Activated CD8-positive, alpha-beta memory T cell treated with anti-CD3 and anti-CD28 coated beads, Interleukin-2, amount 50 U/mL, for 24 hours (primary cell): ENCODE results near the gene TRIO.

ENCODE experiments used
- DNase-seq: peaks from one replicate; pipeline ENCODE4 v3.0.0-alpha.2; 2020; ENCODE audit errors: extremely low read depth

TRIO gene

GRCh38 chr5:14168144-14168792 lies 25.1 kb downstream of the TRIO start:
- no peak for DNase-seq

- no peak for DNase-seq
Observed at GRCh38 chr5:14168793-14169262, 25.7 kb downstream of the TRIO start.

DNA sequence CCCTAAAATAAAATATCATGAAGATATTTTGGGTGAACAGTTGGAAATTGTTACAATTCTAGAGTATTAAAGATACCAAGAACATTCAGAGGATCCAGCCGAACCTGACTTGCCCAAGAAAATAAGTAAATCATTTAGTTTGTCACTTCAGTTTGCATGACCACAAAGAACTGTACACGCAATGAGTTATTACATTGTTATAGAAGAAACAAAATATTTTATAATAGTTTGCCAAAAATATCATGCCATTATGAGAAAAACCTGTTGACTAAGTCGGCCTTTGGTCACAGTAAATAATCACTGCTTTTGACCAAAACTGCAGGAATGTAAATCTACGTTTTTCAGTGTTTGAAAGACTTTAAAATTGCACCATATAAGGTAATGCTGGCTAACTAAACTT lies 27.9 kb downstream of the TRIO start:
- no peak for DNase-seq

- DNase-seq, result no peak
Observed at GRCh38 chr5:14171621-14172020, 28.5 kb downstream of the TRIO start.

- no peak for DNase-seq
Observed at GRCh38 chr5:14172149-14172795, 29.1 kb downstream of the TRIO start.

GRCh38 chr5:14173377-14174229 lies 30.5 kb downstream of the TRIO start:
- DNase-seq, result no peak

- no peak for DNase-seq
Observed at GRCh38 chr5:14174230-14174636, 31.1 kb downstream of the TRIO start.

- no peak for DNase-seq
Observed at GRCh38 chr5:14175381-14175780, 32.2 kb downstream of the TRIO start.

- no peak for DNase-seq
Observed at GRCh38 chr5:14176888-14177287, 33.7 kb downstream of the TRIO start.

- no peak for DNase-seq
Observed at GRCh38 chr5:14177634-14178033, 34.5 kb downstream of the TRIO start.

DNA sequence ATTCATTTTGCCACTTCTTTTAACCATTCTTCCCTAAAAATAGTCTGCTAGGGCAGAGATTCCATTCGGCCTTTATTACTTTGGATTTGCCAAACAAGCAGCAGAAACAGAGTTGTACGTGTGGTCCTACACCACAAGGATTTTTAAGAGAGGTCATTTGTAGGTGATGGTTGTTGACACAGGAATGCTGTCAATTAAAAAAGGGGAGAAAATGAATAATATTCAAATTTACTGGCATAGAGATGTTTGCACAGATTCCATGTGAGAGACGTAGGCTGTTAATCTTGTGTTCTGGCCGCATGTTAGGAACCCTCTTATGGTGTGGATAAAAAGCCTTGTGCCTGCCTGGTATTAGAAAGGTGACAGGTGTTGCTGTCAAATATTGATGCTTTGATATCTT lies 34.9 kb downstream of the TRIO start:
- DNase-seq, result no peak

DNA sequence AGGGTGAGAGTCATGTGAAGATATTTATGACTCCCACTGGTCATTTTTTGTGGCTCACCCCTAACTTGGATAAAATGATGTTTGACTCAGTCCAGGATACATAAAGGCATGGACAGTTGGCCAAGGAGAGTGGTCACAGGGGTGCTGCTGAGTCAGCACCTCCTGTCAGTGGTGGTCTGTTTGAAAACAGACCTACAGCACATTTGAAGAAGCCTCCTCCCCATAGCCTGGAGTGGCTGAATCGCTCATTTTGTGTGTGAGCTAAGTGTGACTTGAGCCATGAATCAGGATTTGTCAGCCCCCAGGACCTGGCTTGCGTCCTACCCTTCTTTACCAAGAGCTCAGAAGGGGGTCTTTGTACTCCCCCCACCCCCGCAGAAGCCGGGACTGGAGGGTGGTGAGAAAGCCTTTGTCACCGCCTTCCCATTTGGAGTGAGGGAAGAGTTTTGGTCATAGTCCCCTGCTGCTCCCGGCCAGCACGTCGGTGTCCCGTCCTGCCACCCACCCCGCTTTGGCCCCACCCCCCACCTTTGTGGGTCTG lies 35.6 kb downstream of the TRIO start:
- no peak for DNase-seq

- no peak for DNase-seq
Observed at GRCh38 chr5:14179446-14179845, 36.3 kb downstream of the TRIO start.

GRCh38 chr5:14180437-14180836 lies 37.3 kb downstream of the TRIO start:
- DNase-seq, result no peak

DNA sequence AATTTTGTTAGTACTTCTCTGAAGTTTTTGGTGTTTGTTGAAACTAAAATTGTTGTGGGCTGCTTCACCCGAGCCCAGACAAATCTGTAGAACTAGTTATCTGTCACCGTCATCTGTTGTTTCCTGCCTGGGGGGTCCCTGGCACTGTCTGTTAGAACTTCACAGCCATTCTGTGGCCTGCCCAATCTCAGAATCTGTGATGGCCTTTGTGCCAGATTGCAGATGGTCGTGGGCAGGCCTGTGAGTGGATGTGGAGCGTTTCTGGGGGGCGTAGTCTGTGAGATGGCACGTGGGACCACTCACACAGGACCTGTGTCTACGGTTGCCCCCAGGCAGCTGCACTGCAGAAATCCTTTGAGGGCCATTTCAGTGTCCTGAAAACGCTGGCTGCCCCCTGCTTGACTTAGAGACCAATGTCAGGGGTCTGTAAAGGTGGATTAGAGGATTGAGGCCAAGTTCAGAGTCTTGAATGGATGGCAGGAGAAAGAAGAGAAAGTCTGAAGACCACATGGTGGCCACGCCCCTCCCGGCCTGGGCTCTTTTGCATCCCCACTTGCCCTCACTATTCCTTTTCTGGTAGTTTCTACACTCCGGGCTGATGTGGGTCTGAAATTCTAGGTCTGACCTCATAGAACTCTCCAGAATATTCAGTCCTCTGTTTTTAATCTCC lies 38.3 kb downstream of the TRIO start:
- no peak for DNase-seq

DNA sequence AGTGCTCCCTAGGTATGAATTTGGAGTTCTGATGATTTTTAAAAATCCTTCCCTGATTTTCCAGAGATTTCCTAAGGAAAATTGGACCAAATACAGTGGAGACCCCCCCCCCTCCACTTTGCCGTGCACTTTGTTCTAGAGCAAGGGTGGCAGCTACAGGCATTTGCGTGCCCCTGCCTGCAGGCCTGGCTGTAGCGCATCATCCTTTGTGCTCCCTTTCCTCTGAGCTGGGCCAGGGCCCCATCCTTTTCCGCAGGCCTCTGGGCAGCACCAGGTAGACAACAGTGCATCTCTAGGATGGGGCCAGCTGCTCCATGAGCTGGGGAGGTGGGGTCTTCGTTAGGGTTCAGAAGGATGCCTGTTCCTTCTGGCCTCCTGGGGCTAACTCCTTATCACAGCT lies 39.6 kb downstream of the TRIO start:
- DNase-seq, result no peak

DNA sequence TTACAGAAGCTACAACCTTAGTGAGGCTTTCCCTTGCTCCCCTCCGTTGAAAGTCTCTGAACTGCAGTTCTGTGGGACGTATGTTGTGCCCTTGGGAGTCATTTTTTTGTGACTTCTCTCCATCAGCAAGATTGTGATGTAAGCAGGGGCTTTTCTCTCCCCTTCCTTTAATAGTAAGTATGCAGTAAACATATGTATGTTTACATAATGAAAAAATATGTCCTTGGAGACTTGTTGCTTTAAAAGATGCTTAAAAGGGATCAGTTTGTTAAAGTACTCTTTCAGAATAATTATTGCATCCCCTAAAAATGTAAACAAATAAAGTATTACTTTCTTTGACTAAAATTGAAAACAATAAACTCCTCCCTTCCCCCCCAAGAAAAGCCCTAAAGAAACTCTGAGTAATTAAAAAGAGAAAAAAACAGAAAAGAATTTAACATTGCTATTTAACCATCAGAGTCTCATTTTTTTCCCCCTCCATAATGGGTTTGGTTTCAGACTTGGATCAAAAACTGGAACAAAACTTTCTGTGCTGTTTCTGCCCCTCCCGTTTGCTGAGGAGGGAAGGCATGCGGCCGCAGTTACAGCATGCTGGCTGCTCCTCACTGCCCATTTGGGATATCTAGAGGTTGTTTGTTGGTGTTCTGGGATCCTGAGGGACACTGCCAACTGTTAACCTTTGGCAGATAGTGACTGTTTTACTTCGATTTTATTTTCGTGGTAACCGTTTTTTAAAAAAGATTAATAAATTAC lies 40.2 kb downstream of the TRIO start:
- no peak for DNase-seq

DNA sequence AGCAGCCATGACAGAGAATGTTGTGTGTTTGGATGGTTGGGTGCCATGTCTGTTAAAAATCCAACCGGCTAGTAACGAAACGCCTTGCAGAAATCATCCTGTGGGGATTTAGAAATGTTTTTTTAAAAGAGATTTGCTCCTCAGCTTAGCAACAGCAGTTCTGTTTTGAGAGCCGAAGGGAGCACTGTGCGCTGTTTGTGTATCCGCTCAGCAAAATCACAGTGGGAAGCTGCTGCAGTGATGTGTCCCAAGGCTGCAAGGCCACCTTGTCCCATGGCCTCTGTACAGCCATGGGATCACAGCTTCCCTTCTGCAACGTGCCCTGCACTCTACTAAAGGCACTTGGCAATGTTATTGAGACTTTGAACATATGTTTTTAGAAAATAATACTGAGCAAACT lies 40.9 kb downstream of the TRIO start:
- DNase-seq, result no peak

GRCh38 chr5:14184725-14185124 lies 41.6 kb downstream of the TRIO start:
- no peak for DNase-seq

DNA sequence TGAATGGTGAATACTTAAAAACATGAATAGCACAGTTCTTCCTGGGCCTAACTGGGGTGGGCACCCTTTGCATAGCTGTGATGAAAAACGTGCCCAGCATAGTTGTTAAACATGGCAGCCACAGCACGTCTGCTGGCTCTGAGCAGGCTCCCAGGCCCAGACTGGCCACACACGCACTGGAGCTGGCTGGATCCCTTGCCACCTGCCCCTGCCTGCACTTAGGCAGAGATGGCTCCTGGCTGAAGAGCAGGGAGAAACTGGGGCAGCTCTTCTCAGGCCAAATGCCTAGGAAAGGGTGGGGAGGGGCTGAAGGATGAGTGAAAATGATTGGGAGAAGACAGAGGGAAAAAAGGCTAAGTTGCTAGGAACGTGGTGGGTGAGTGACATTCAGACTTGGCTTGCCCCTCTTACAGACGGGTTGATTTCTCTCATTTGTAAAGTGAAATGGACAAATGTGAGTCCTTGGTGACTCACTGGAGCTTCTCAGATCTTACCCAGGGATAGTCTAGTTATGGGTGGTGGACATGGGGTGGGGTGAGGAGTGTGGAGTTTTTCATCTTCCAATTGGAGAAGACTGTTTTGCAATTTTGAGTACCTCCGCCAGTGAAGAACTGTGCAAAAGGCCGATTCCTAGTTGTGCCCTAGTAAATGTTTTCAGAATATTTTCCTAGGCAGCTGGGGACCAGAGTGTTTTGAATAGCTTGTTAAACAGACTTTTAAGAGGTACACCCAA lies 42.4 kb downstream of the TRIO start:
- DNase-seq, result no peak
